ENCODE results near the gene NTN1.

DNA sequence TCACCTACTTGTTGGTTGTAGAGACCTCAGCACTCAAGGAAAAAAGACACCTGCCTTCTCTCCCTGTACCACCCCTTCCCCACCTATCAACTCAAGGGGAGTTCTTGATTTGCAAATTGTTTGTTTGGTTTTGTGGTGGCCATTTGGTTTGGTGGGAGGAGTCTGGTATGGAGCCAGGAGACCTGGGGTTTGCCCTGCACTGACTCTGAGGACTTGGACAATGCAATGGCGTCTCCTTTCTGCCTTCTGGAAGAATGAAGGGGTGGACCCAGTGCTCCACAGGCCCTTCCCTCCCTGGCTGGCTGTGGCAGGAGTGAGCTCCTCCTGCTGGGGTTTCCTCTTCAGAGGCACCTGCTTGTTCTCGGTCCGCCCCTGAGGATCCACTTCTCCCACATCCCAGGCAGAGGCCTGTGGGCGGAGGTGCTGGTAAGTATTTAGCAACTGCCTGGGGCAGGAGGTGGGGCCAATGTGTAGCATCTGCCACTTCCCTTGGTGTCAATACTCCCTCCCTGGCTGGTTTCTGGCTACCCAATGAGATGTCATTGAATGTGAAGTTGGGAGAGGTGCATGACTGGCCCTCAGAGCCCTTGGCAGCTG is 164.5 kb downstream of the NTN1 start:
- TF ChIP-seq CTCF (IDR thresholded peaks at IDR 0.05) (no peak), POLR2AphosphoS5 (IDR thresholded peaks at IDR 0.05) (no peak)

Measured in gastroesophageal sphincter (tissue), 3 donors.